Smooth muscle cell (in vitro differentiated cells): ENCODE data around the gene SND1. TPM values are rescaled to one million over a fixed set of nuclear protein-coding genes. Genes with fewer than 3 reads are reported as not detected.

ENCODE experiments used
- DNase-seq: peaks from one replicate; lab custom pipeline; 2025; ENCODE audit not compliant: unreplicated experiment; lab: John Stamatoyannopoulos, UW
- H2AFZ ChIP-seq: fragments of 200-600 bp; sonication (generic); 2 replicates; pipeline ENCODE4 v1.6.0; 2016; ENCODE audit warnings: antibody characterized with exemption, low read depth, mild to moderate bottlenecking
- H3F3A ChIP-seq: fragments of 200-600 bp; sonication (generic); 2 replicates; pipeline ENCODE4 v1.6.0; 2017; ENCODE audit warnings: antibody characterized with exemption, low read depth
- H3K27ac ChIP-seq: fragments of 200-600 bp; sonication (generic); 2 replicates; pipeline ENCODE4 v1.5.1; 2016; ENCODE audit warnings: low read depth, mild to moderate bottlenecking
- H3K27me3 ChIP-seq: fragments of 200-600 bp; sonication (generic); 2 replicates; pipeline ENCODE4 v1.6.1; 2016; ENCODE audit warnings: low read depth, mild to moderate bottlenecking
- H3K36me3 ChIP-seq: fragments of 200-600 bp; sonication (generic); 2 replicates; pipeline ENCODE4 v1.5.1; 2016; ENCODE audit warnings: low read depth
- H3K4me1 ChIP-seq: fragments of 200-600 bp; sonication (generic); 2 replicates; pipeline ENCODE4 v1.5.1; 2016; ENCODE audit warnings: low read depth
- H3K4me2 ChIP-seq: fragments of 200-600 bp; sonication (generic); 2 replicates; pipeline ENCODE4 v1.6.0; 2016; ENCODE audit warnings: mild to moderate bottlenecking
- H3K4me3 ChIP-seq: fragments of 200-600 bp; sonication (generic); 2 replicates; pipeline ENCODE4 v1.5.1; 2016; ENCODE audit warnings: mild to moderate bottlenecking
- H3K79me2 ChIP-seq: fragments of 200-600 bp; sonication (generic); 2 replicates; pipeline ENCODE4 v1.6.0; 2016; ENCODE audit warnings: low read depth, mild to moderate bottlenecking
- H3K9ac ChIP-seq: fragments of 200-600 bp; sonication (generic); 2 replicates; pipeline ENCODE4 v1.6.0; 2016; ENCODE audit warnings: low read depth
- H3K9me3 ChIP-seq: fragments of 200-600 bp; sonication (generic); replicated peaks from 2 replicates; pipeline ENCODE4 v1.5.1; 2016; ENCODE audit warnings: low read depth
- H4K20me1 ChIP-seq: fragments of 200-600 bp; sonication (generic); 2 replicates; pipeline ENCODE4 v1.6.0; 2016; ENCODE audit warnings: low read depth
- CTCF ChIP-seq: fragments of 200-600 bp; sonication (generic); IDR thresholded peaks from 2 replicates; pipeline ENCODE4 v1.5.1; 2017; ENCODE audit warnings: borderline replicate concordance, mild to moderate bottlenecking, antibody characterized with exemption; ENCODE audit not compliant: insufficient read depth, poor library complexity, severe bottlenecking
- WGBS: methylation state at CpG from one replicate; pipeline ENCODE4 v1.1.7; 2016; ENCODE audit warnings: low lambda C conversion rate; 5-methylcytosine and 5-hydroxymethylcytosine counted together
- polyA plus RNA-seq: library from polyadenylated mRNA; unstranded; fragments of >200 nt; fragmentation: Nextera tagmentation; extraction: Ambion mirVana; gene quantifications from 2 replicates; pipeline ENCODE4 v1.2.1, GENCODE V29; 2016
- total RNA-seq: library from RNA; depleted of rRNA; stranded (reverse); fragments of >200 nt; gene quantifications from 2 replicates; pipeline ENCODE4 v1.2.3, GENCODE V29; 2014

SND1 gene
- total and polyA plus RNA-seq, 2 experiments from 2014 or later = 129 to 136 TPM

GRCh38 chr7:127822822-127823508, 171.0 kb downstream of the SND1 start:
- no peak for TF ChIP-seq CTCF
- 85% methylated on average over 5 of the region's 5 CpGs for WGBS
- Histone ChIP-seq H3K27ac (peak overlapping the region; percentile 32), H4K20me1 (peaks cover 100% of the 10 kb centered on the region), H3K4me2 (peak overlapping the region; percentile 43), H3K27me3 (no peaks in the 10 kb centered on the region), H3F3A (peaks cover 6% of the 10 kb centered on the region), H3K79me2 (peaks cover 88% of the 10 kb centered on the region), H3K36me3 (no peaks in the 10 kb centered on the region), H3K4me1 (peaks cover 14% of the 10 kb centered on the region), H3K9me3 (no peaks in the 10 kb centered on the region), H2AFZ (no peak overlapping the region), H3K4me3 (no peak overlapping the region), H3K9ac (no peak overlapping the region)
- no peak for DNase-seq

GRCh38 chr7:127824682-127825081, 172.7 kb downstream of the SND1 start:
- Histone ChIP-seq H4K20me1 (peaks cover 100% of the 10 kb centered on the region), H3K9me3 (no peaks in the 10 kb centered on the region), H3K36me3 (no peaks in the 10 kb centered on the region), H3K4me3 (no peak overlapping the region), H3K4me1 (peaks cover 11% of the 10 kb centered on the region), H3K9ac (no peak overlapping the region), H3F3A (peaks cover 6% of the 10 kb centered on the region), H3K79me2 (peaks cover 89% of the 10 kb centered on the region), H3K27ac (no peak overlapping the region), H3K27me3 (no peaks in the 10 kb centered on the region), H3K4me2 (no peak overlapping the region), H2AFZ (no peak overlapping the region)
- WGBS = 43% methylated on average over 1 of the region's 1 CpG
- DNase-seq = no peak
- no peak for TF ChIP-seq CTCF

DNA sequence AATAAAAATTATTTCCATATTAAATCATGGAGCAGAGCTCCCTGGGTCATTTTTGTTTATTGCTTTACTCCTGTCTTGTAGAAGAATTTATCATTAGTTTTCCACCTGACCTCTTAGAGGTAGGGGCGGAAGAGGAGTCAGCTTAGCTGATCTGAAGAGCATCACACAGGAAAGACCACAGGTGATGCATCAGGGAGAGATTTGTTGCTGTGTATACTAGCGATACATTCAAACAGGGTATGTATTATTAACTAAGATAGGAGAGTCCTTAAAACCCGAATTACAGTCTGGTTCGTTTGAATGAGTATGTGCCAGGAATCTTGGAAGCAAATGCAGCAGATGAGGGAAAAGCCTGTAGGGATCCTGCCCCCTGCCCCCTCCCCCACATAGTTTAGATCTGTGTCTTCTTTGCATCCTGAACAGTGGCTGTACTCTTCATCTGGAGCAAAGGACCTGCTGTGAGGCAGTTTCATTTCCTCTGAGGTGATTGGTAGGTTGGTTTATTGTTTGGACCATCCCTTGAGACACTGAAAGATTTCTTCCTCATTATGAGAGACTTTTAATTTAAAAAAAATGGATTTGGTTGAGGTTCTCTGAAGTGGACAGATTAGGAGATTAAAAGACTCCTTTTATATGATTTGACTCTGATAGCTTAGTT, 177.0 kb downstream of the SND1 start:
- DNase-seq = no peak
- Histone ChIP-seq H4K20me1 (peaks cover 100% of the 10 kb centered on the region), H3K9ac (no peak overlapping the region), H3K4me3 (no peak overlapping the region), H3K27me3 (no peaks in the 10 kb centered on the region), H3K4me2 (no peak overlapping the region), H3K36me3 (no peaks in the 10 kb centered on the region), H3F3A (no peaks in the 10 kb centered on the region), H3K79me2 (peaks cover 74% of the 10 kb centered on the region), H3K9me3 (no peaks in the 10 kb centered on the region), H3K27ac (no peak overlapping the region), H2AFZ (no peak overlapping the region), H3K4me1 (no peaks in the 10 kb centered on the region)
- no peak for TF ChIP-seq CTCF
- WGBS = 90% methylated on average over 4 of the region's 4 CpGs
